Measurements from ENCODE around the gene MRPL4.

The MRPL4 gene

DNA sequence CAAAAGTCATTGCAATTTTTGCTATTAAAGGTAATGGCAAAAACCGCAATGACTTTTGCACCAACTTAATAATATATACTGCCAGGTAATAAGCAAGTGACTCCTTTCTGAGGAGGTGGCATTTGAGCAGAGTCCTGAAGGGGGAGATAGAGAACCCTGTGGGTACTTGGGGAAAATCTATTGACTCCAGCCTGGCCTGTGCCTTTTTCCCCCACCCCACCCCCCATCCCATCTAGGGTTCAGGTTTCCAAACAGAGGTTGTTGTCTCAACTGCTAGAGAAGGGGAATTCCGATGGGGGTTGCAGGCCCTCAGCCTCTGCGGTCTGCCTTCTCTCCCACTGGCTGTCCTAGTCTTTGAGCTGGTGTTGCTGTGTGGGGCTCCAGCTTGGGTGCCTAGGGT lies 32.3 kb upstream of the MRPL4 start:
- Histone ChIP-seq H3K27ac (ENCODE audit: low read length) (no peak overlapping the region), H3K4me3 (ENCODE audit: low read length) (no peak overlapping the region), H3K36me3 (ENCODE audit: control insufficient read depth, insufficient read depth, low read length) (0 out of 2 replicates have a peak, but pooled peaks cover 4% of the 10 kb centered on the region), H3K4me1 (ENCODE audit: control insufficient read depth, insufficient read depth, low read length) (no peaks in the 10 kb centered on the region), H3K27me3 (ENCODE audit: control insufficient read depth, insufficient read depth, low read length) (no peaks in the 10 kb centered on the region), H3K9me3 (ENCODE audit: control insufficient read depth, insufficient read depth, low read length) (no peaks in the 10 kb centered on the region)
- DNase-seq (ENCODE audit: low read depth, low spot score), result no peak
- WGBS (ENCODE audit: insufficient coverage, insufficient read length), result no CpG with 5 or more reads among the region's 3 CpGs

DNA sequence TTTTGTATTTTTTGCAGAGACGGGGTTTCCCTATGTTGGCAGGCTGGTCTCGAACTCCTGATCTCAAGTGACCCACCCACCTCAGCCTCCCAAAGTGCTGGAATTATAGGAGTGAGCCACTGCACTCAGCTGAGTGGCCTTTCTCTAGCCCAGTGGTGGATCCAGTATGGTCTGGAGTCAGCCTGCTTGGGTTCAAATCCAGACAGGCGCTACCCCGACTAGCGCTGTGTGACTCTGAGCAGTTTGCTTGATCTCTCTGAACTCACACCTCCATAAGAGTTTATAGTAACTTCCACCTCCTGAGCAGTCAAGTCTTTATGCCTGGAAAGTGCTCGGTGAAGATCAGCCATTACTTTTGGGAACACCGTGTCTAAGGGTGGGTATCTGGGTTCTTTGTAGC lies 31.3 kb upstream of the MRPL4 start:
- no peak overlapping the region for H3K4me3 ChIP-seq (ENCODE audit: low read length)
- no peak for DNase-seq (ENCODE audit: low read depth, low spot score)
- 0 out of 2 replicates have a peak, but pooled peaks cover 4% of the 10 kb centered on the region for H3K36me3 ChIP-seq (ENCODE audit: control insufficient read depth, insufficient read depth, low read length)
- H3K27ac ChIP-seq (ENCODE audit: low read length), result no peak overlapping the region
- H3K9me3 ChIP-seq (ENCODE audit: control insufficient read depth, insufficient read depth, low read length), result no peaks in the 10 kb centered on the region
- H3K27me3 ChIP-seq (ENCODE audit: control insufficient read depth, insufficient read depth, low read length), result no peaks in the 10 kb centered on the region
- H3K4me1 ChIP-seq (ENCODE audit: control insufficient read depth, insufficient read depth, low read length), result no peaks in the 10 kb centered on the region
- no CpG with 5 or more reads among the region's 7 CpGs for WGBS (ENCODE audit: insufficient coverage, insufficient read length)

DNA sequence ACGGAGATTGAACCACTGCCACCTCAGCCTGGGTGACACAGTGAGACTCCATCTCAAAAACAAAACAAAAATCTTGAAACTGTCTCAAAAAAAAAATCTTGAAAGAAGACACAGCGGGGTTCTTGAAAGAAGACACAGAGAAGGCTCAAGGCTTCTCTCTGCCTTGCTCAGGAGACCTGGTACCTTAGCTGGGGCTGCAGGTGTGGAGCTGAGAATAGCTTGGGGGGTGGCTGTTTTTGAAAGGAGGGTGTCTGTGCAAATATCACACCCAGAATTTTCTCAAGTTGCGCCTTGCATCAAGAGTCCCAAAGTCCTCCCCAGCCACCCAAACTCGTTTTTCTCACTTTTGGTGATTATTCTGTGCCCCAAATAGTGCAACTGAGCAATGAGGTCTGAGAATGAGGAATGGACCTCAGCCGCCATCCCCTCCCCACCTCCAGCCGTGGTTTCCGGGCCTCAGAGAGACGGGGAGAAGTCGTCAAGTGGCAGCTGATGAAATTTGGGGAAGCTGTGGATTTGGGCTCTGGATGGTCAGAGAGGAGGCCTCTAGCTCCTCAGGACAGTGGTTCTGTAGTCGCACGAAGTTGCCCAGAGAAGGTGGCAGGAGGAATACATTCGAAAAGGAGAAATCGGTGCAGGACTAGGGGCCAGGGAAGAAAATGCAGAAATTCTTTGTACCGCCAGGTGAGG lies 29.7 kb upstream of the MRPL4 start:
- H3K36me3 ChIP-seq (ENCODE audit: control insufficient read depth, insufficient read depth, low read length), result 0 out of 2 replicates have a peak, but pooled peaks cover 4% of the 10 kb centered on the region
- no peak for DNase-seq (ENCODE audit: low read depth, low spot score)
- no peak overlapping the region for H3K4me3 ChIP-seq (ENCODE audit: low read length)
- no peaks in the 10 kb centered on the region for H3K9me3 ChIP-seq (ENCODE audit: control insufficient read depth, insufficient read depth, low read length)
- no CpG with 5 or more reads among the region's 14 CpGs for WGBS (ENCODE audit: insufficient coverage, insufficient read length)
- H3K27ac ChIP-seq (ENCODE audit: low read length), result no peak overlapping the region
- H3K4me1 ChIP-seq (ENCODE audit: control insufficient read depth, insufficient read depth, low read length), result no peaks in the 10 kb centered on the region
- H3K27me3 ChIP-seq (ENCODE audit: control insufficient read depth, insufficient read depth, low read length), result no peaks in the 10 kb centered on the region

DNA sequence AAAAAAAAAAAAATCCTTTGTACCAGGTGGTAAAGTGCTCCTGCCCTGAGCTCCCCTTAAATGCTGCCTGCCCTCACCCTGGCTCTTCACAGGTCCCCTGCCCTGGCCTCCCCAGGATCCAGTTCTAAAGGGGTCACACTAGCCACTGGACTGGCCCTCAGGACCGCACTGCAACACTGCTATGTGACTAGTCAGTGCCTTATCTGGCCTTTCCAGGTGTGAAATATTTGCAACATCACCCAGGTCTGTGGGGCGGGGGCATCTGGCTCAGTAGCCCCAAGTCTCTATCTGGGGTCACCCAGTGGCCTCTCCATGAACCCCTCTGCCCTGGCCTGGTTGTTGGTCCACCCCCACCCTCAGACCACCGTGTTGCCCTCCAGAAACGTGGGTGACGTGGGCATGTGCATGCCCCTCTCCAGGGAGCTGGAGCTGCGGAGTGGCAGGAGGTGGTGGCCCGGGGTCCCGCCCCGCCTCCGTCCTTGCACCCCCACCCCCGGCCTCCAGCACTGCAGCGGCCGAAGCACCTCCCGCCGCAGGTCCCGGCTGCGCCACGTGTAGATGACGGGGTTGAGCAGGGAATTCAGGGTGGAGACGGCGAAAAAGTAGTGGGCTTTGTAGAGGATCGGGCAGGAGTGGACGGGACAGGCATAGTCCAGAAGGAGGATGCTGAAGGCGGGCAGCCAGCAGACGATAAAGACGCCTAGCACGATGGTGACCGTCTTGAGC lies 28.4 kb upstream of the MRPL4 start:
- DNase-seq (ENCODE audit: low read depth, low spot score), result no peak
- Histone ChIP-seq H3K4me3 (ENCODE audit: low read length) (no peak overlapping the region), H3K9me3 (ENCODE audit: control insufficient read depth, insufficient read depth, low read length) (no peaks in the 10 kb centered on the region), H3K27me3 (ENCODE audit: control insufficient read depth, insufficient read depth, low read length) (no peaks in the 10 kb centered on the region), H3K27ac (ENCODE audit: low read length) (no peak overlapping the region), H3K36me3 (ENCODE audit: control insufficient read depth, insufficient read depth, low read length) (0 out of 2 replicates have a peak, but pooled peaks cover 4% of the 10 kb centered on the region), H3K4me1 (ENCODE audit: control insufficient read depth, insufficient read depth, low read length) (no peaks in the 10 kb centered on the region)
- WGBS (ENCODE audit: insufficient coverage, insufficient read length), result no CpG with 5 or more reads among the region's 28 CpGs

DNA sequence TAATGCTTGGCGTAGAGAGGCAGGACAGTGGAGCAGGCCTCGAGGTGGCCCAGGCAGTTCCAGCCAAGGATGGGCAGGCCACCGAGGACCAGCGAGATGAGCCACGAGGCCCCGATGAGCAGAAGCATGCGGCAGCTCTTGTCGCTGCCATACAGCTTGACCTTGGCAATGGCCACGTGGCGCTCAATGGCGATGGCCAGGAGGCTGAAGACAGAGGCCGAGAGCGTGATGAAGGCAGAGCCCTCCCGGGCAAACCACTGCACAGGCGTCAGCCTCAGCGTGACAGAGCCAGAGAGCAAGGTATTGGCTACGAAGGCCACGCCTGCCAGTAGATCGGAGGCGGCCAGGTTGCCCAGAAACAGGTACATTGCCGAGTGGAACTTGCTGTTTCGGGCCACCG lies 27.7 kb upstream of the MRPL4 start:
- H3K9me3 ChIP-seq (ENCODE audit: control insufficient read depth, insufficient read depth, low read length), result no peaks in the 10 kb centered on the region
- H3K36me3 ChIP-seq (ENCODE audit: control insufficient read depth, insufficient read depth, low read length), result 0 out of 2 replicates have a peak, but pooled peaks cover 4% of the 10 kb centered on the region
- no peak for DNase-seq (ENCODE audit: low read depth, low spot score)
- WGBS (ENCODE audit: insufficient coverage, insufficient read length), result no CpG with 5 or more reads among the region's 23 CpGs
- no peaks in the 10 kb centered on the region for H3K27me3 ChIP-seq (ENCODE audit: control insufficient read depth, insufficient read depth, low read length)
- H3K4me1 ChIP-seq (ENCODE audit: control insufficient read depth, insufficient read depth, low read length), result no peaks in the 10 kb centered on the region
- no peak overlapping the region for H3K4me3 ChIP-seq (ENCODE audit: low read length)
- no peak overlapping the region for H3K27ac ChIP-seq (ENCODE audit: low read length)

DNA sequence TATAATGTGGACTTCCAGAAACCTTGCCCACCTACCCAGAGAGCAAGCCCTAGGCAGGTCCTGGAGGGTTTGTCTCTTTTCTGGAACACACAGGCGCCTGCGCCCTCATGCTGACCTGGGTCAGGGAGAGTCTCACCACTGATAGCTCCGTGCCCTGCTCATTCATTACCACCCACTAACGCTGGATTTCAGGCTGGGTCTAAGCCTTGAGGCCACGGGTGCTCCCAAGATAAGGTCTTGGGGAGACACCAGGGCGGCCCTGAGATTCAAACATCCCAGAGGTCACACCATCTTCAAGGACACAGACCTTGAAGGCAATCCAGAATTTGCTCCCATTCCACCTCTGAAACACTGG lies 26.0 kb upstream of the MRPL4 start:
- no peaks in the 10 kb centered on the region for H3K27me3 ChIP-seq (ENCODE audit: control insufficient read depth, insufficient read depth, low read length)
- no peak for DNase-seq (ENCODE audit: low read depth, low spot score)
- H3K27ac ChIP-seq (ENCODE audit: low read length), result no peak overlapping the region
- no peaks in the 10 kb centered on the region; the same call in 1 of the 2 replicates for H3K4me1 ChIP-seq (ENCODE audit: control insufficient read depth, insufficient read depth, low read length)
- no peaks in the 10 kb centered on the region for H3K9me3 ChIP-seq (ENCODE audit: control insufficient read depth, insufficient read depth, low read length)
- no CpG with 5 or more reads among the region's 6 CpGs for WGBS (ENCODE audit: insufficient coverage, insufficient read length)
- no peak overlapping the region for H3K4me3 ChIP-seq (ENCODE audit: low read length)
- H3K36me3 ChIP-seq (ENCODE audit: control insufficient read depth, insufficient read depth, low read length), result 0 out of 2 replicates have a peak, but pooled peaks cover 4% of the 10 kb centered on the region

DNA sequence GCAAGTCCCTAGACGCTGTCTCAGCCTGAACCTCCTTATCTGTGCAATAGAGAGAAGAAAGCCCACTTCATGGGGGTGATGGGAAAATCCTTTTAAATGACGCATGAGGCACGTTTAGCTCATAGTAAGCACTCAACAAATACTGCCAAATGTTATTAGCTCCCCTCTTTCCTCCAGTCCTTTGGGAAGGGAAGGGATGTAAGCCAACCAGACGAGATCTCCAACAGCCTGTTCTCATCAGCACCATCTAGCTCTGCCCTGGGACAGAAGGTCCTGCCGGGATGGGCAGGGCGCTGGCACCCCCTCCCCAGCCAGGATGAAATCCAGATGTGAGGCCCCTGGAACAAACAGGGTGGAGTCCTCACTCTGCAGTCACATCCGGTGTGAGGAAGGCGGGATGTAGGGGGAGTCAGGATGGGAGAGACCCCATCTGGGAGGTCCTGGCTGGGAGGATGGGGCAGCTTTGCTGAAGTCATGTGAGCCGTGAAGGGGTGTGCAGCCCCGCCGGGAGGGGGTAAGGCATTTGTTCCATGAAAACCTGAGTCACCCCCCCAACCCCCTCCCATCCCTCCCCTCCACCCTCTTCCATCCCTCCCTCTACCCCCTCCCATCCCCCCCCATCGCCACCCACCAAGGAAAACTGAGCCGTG lies 25.5 kb upstream of the MRPL4 start:
- Histone ChIP-seq H3K9me3 (ENCODE audit: control insufficient read depth, insufficient read depth, low read length) (no peaks in the 10 kb centered on the region), H3K4me3 (ENCODE audit: low read length) (no peak overlapping the region), H3K36me3 (ENCODE audit: control insufficient read depth, insufficient read depth, low read length) (0 out of 2 replicates have a peak, but pooled peaks cover 4% of the 10 kb centered on the region), H3K27me3 (ENCODE audit: control insufficient read depth, insufficient read depth, low read length) (no peaks in the 10 kb centered on the region), H3K27ac (ENCODE audit: low read length) (no peak overlapping the region), H3K4me1 (ENCODE audit: control insufficient read depth, insufficient read depth, low read length) (no peaks in the 10 kb centered on the region; the same call in 1 of the 2 replicates)
- no peak for DNase-seq (ENCODE audit: low read depth, low spot score)
- WGBS (ENCODE audit: insufficient coverage, insufficient read length), result no CpG with 5 or more reads among the region's 13 CpGs

DNA sequence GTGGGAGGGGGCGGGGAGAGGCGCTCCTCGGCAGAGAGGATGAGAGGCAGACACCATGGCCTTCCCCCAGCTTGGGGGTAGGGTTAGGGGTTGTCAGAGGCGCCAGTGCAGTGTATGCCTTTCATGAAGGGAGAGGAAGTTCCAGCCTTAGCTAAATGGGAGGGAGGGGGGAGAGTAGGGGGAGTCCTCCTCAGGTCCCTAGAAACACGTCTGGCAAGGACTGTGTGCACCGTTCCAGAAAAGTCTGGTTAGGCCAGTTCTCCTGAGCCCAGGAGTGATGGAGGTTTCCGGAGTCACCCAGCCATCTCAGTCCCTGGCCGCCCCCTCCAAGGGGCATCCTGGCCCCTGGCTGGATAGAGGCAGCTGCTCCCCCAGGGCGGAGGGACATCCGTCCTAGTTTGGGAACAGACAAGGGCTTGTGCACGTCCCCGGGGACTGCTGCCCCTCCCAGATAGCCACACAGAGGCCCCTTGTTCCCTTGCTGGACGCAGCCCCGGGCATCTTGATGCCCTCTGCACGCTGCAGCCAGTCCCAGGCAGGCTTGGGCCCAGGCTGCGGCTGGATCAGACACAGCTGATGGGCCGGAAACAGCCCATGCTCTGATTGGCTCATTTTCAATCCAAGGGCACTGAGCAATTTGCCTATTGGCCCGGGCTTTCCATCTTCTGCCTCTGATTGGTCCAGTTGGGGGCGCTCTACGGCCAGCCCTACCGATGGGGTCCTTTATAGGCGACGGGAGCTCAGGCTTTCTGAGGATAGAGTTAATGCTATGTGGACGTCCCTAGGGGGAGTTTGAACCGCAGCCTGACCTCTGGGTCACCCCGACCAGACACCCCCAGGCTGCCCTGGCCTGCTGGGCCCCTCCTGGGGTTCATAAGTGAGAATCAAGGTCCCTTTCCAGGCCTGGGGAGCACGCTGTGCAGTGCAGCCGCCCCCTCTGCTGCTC lies 24.7 kb upstream of the MRPL4 start:
- H3K4me1 ChIP-seq (ENCODE audit: control insufficient read depth, insufficient read depth, low read length), result no peaks in the 10 kb centered on the region; the same call in 1 of the 2 replicates
- no CpG with 5 or more reads among the region's 28 CpGs for WGBS (ENCODE audit: insufficient coverage, insufficient read length)

DNA sequence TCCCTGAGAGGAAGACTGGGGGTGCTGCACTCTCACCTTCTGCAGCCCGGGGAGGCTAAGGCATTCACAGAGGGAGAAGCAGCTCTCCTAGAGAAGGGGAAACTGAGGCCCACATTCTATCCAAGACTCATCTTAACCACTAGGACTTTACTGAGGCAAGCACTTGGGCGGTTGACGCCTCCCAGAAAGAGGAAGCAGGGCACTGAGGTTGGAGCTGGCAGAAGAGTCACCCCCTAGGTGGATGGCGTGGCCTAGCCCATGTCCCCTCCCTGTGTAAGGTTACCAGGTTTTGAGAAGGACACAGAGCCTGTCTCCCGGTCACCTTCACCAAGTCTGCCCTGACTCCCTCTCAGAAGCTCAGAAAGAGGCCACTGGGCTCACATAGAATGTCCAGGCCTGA lies 23.6 kb upstream of the MRPL4 start:
- Histone ChIP-seq H3K4me1 (ENCODE audit: control insufficient read depth, insufficient read depth, low read length) (no peaks in the 10 kb centered on the region; the same call in 1 of the 2 replicates), H3K9me3 (ENCODE audit: control insufficient read depth, insufficient read depth, low read length) (no peaks in the 10 kb centered on the region), H3K36me3 (ENCODE audit: control insufficient read depth, insufficient read depth, low read length) (0 out of 2 replicates have a peak, but pooled peaks cover 4% of the 10 kb centered on the region), H3K4me3 (ENCODE audit: low read length) (no peak overlapping the region), H3K27me3 (ENCODE audit: control insufficient read depth, insufficient read depth, low read length) (no peaks in the 10 kb centered on the region), H3K27ac (ENCODE audit: low read length) (no peak overlapping the region)
- no peak for DNase-seq (ENCODE audit: low read depth, low spot score)
- no CpG with 5 or more reads among the region's 5 CpGs for WGBS (ENCODE audit: insufficient coverage, insufficient read length)

More for the DNA sequence above, 24.7 kb upstream of the MRPL4 start:
- Histone ChIP-seq H3K27ac (ENCODE audit: low read length) (no peak overlapping the region), H3K36me3 (ENCODE audit: control insufficient read depth, insufficient read depth, low read length) (0 out of 2 replicates have a peak, but pooled peaks cover 4% of the 10 kb centered on the region), H3K27me3 (ENCODE audit: control insufficient read depth, insufficient read depth, low read length) (no peaks in the 10 kb centered on the region), H3K4me3 (ENCODE audit: low read length) (no peak overlapping the region), H3K9me3 (ENCODE audit: control insufficient read depth, insufficient read depth, low read length) (no peaks in the 10 kb centered on the region)
- no peak for DNase-seq (ENCODE audit: low read depth, low spot score)

Measured in iPS DF 6.9 (cell line).